ENCODE measurements around the gene BCORL1.

DNA sequence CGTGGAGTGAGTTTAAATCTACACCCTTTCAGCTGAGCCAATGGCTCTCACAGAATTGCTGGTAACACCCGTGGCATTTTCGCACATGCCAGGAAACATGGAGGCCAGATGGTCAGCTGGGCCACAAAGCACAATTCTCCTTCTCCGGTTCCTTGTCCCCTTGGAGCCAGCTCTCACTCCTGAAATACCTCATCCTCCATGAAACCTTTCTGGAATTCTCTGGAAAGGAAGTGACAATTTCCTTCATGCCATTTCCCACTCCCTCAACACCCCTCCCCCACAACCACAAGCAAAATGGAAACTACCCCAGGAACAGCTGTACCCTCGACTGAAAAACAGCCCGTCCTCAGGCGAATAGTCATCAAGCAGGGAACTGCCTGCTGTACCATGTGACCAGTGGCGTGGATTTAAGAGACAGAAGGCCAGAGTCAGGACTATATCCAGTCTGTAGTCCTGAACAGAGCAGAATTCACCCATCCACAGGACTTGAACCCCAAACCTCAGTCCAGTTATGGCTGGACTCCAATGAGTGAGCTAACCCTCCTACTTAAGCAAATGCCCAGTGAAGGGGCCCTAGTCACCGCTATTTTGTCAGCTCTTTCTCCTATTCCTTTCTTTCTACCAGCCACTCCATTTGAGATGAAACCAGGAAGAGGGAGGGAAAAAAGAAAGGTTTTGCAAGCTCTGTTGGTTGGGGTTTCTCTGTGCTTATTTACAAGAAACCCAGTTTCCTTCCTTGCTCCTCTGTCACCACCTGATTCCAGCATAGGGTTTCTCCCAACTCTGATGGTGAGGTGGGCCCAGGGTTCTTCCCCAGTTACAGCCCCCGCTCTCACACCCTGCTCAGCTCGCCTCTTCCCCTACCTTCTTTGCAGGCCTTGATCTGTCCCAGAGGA lies 103.4 kb downstream of the BCORL1 start:
- TF ChIP-seq, protein P1, sequence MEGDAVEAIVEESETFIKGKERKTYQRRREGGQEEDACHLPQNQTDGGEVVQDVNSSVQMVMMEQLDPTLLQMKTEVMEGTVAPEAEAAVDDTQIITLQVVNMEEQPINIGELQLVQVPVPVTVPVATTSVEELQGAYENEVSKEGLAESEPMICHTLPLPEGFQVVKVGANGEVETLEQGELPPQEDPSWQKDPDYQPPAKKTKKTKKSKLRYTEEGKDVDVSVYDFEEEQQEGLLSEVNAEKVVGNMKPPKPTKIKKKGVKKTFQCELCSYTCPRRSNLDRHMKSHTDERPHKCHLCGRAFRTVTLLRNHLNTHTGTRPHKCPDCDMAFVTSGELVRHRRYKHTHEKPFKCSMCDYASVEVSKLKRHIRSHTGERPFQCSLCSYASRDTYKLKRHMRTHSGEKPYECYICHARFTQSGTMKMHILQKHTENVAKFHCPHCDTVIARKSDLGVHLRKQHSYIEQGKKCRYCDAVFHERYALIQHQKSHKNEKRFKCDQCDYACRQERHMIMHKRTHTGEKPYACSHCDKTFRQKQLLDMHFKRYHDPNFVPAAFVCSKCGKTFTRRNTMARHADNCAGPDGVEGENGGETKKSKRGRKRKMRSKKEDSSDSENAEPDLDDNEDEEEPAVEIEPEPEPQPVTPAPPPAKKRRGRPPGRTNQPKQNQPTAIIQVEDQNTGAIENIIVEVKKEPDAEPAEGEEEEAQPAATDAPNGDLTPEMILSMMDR (IDR thresholded peaks at IDR 0.05; ENCODE audit: low read length): no peak
- TF ChIP-seq EZH2phosphoT487 (IDR thresholded peaks at IDR 0.05; ENCODE audit: low read length): no peak

Data from MM.1S (cell line).